WI38 (cell line): ENCODE results near the gene MINAR1.
A peak's percentile ranks its signal among the peaks of the same experiment; 100 is the strongest.

Experiments used
- H3K4me3 ChIP-seq: 2 replicates; pipeline ENCODE4 v1.5.1; 2011; ENCODE audit warnings: low read depth, mild to moderate bottlenecking, control low read depth, low read length
- CTCF ChIP-seq: IDR thresholded peaks from 2 replicates; pipeline ENCODE4 v1.5.1; 2012; ENCODE audit warnings: low read depth, mild to moderate bottlenecking, control low read depth, low read length

MINAR1 gene

GRCh38 chr15:79432345-79433275, 474 bp downstream of the MINAR1 start:
- H3K4me3 ChIP-seq: peak overlapping the region; percentile 62
- TF ChIP-seq CTCF: no peak

GRCh38 chr15:79433276-79433990, 1.3 kb downstream of the MINAR1 start:
- TF ChIP-seq CTCF: no peak
- no peak overlapping the region for H3K4me3 ChIP-seq

GRCh38 chr15:79434361-79434760, 2.2 kb downstream of the MINAR1 start:
- no peak overlapping the region for H3K4me3 ChIP-seq
- no peak for TF ChIP-seq CTCF

GRCh38 chr15:79436037-79436780, 4.1 kb downstream of the MINAR1 start:
- H3K4me3 ChIP-seq: no peak overlapping the region
- TF ChIP-seq CTCF: no peak

- TF ChIP-seq CTCF: no peak
- no peak overlapping the region for H3K4me3 ChIP-seq
Observed at GRCh38 chr15:79437275-79438000, 5.3 kb downstream of the MINAR1 start.

- no peak for TF ChIP-seq CTCF
- no peak overlapping the region for H3K4me3 ChIP-seq
Observed at GRCh38 chr15:79439236-79439635, 7.1 kb downstream of the MINAR1 start.
